OCI-M1 (cell line): ENCODE data around the gene ZCWPW1.
A peak's percentile ranks its signal among the peaks of the same experiment; 100 is the strongest.
"Not testable (repeated sequence)": the region's sequence is repeated elsewhere in the genome, so short reads cannot be mapped to it uniquely, and the experiment has no call there.

Experiments used
- DNase-seq: peaks from one replicate; lab custom pipeline; 2025; lab: John Stamatoyannopoulos, UW

ZCWPW1 gene

GRCh38 chr7:100400656-100401055, 27.8 kb downstream of the ZCWPW1 start:
- DNase-seq, result peak; percentile 55

GRCh38 chr7:100400041-100400440, 28.5 kb downstream of the ZCWPW1 start:
- DNase-seq, result no peak

- no peak for DNase-seq
Observed at GRCh38 chr7:100398239-100398638, 30.3 kb downstream of the ZCWPW1 start.

GRCh38 chr7:100397315-100398081, 31.0 kb downstream of the ZCWPW1 start:
- no peak for DNase-seq

GRCh38 chr7:100396421-100396982, 32.0 kb downstream of the ZCWPW1 start:
- DNase-seq, result peak; percentile 86

GRCh38 chr7:100394077-100394476, 34.4 kb downstream of the ZCWPW1 start:
- DNase-seq, result no peak

- no peak for DNase-seq
Observed at GRCh38 chr7:100393233-100393905, 35.1 kb downstream of the ZCWPW1 start.

GRCh38 chr7:100390286-100391009, 38.1 kb downstream of the ZCWPW1 start:
- no peak for DNase-seq

- DNase-seq, result no peak
Observed at GRCh38 chr7:100389437-100390088, 38.9 kb downstream of the ZCWPW1 start.

GRCh38 chr7:100387695-100388094, 40.8 kb downstream of the ZCWPW1 start:
- DNase-seq, result no peak

GRCh38 chr7:100386940-100387339, 41.6 kb downstream of the ZCWPW1 start:
- no peak for DNase-seq

- no peak for DNase-seq
Observed at GRCh38 chr7:100384628-100385294, 43.7 kb downstream of the ZCWPW1 start.

- DNase-seq, result not testable (repeated sequence)
Observed at GRCh38 chr7:100382234-100382853, 46.2 kb downstream of the ZCWPW1 start.

GRCh38 chr7:100381531-100382233, 46.8 kb downstream of the ZCWPW1 start:
- not testable (repeated sequence) for DNase-seq

- no peak for DNase-seq
Observed at GRCh38 chr7:100380196-100380595, 48.3 kb downstream of the ZCWPW1 start.

GRCh38 chr7:100378114-100378755, 50.3 kb downstream of the ZCWPW1 start:
- no peak for DNase-seq

- no peak for DNase-seq
Observed at GRCh38 chr7:100376066-100376465, 52.4 kb downstream of the ZCWPW1 start.

- DNase-seq, result no peak
Observed at GRCh38 chr7:100374601-100375000, 53.9 kb downstream of the ZCWPW1 start.

GRCh38 chr7:100373870-100374598, 54.5 kb downstream of the ZCWPW1 start:
- DNase-seq, result not testable (repeated sequence)
